Fibroblast of peridontal ligament (primary cell): ENCODE results near the gene EPS8L2.

Experiments
- DNase-seq: peaks from one replicate; pipeline ENCODE4 v3.0.0-alpha.2; 2010; ENCODE audit errors: extremely low read depth

Gene EPS8L2

GRCh38 chr11:704228-704674, 1.8 kb upstream of the EPS8L2 start:
- no peak for DNase-seq

GRCh38 chr11:704781-705645, 1.0 kb upstream of the EPS8L2 start:
- DNase-seq: no peak

- no peak for DNase-seq
These were observed 467 bp downstream of the EPS8L2 start for GRCh38 chr11:706439-706956.

DNA sequence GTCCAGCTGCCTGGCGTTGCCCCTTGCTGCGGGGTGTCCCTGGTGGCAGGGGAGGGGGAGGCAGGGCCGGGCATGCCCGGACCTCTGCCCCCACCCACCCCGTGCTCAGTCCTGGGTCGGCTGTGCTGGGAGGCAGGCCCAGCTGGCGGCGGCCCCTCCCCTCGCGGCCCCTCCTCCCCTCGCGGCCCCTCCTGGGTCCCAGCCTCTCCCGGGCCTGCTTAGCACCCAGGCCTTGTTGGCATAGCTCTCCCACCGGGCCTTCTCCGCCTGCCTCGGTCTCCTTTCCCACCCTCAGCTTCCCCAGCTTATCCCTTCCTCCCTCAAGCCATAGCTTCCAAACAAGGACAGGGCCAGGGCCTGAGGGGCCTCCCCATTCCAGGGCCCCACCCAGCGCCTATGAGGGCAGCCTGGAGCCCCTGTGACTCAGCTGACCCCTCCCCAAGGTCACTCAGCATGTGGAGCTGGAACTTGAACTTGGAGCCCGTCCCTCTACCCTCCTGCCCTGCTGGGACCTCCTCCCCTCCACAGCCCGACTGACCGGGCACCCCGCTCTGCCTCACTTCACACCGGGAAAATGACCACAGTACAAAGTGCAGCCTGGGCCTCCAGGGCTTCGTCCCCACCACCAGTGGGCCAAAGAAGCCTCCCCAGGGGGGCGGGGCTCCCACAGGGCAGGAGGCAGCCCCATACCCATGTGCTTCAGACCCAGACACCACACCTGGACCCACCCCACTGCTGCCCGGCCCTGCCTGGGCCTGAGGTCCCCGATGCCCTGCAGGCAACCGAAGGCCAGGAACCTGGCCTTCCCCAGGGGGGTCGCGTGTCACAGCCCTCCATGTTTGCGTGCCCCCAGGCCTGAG, 1.2 kb downstream of the EPS8L2 start:
- DNase-seq: no peak

DNA sequence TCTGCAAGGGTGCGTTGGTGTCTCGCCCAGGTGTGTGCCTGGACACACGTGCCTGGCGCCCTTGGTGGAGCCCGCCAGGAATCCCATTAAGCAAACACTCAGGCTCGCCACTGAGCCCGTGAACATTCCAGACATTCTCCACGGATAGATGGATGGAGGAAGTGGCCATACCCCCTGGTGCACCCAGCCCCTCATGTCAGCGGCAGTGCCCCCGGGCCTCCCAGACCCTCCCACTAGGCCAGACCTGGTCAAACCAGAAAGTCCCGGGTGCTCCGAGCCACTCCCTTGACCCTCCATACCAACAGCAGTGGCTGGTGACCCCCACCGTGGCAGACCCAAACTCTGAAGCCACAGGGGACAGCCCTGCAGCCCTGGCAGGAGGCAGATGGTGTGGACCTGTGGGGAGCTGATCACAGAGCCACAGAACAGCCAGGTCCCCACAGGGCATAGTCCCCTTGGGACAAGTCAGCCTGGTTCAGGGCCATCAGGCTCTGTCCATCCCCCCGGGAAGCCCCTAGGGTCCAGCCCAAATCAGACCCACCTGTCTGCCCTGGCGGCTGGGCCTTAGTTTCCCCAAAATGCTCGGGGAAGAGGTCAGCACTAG, 1.9 kb downstream of the EPS8L2 start:
- DNase-seq: no peak

- no peak for DNase-seq
These were observed 2.5 kb downstream of the EPS8L2 start for GRCh38 chr11:708511-708910.

DNA sequence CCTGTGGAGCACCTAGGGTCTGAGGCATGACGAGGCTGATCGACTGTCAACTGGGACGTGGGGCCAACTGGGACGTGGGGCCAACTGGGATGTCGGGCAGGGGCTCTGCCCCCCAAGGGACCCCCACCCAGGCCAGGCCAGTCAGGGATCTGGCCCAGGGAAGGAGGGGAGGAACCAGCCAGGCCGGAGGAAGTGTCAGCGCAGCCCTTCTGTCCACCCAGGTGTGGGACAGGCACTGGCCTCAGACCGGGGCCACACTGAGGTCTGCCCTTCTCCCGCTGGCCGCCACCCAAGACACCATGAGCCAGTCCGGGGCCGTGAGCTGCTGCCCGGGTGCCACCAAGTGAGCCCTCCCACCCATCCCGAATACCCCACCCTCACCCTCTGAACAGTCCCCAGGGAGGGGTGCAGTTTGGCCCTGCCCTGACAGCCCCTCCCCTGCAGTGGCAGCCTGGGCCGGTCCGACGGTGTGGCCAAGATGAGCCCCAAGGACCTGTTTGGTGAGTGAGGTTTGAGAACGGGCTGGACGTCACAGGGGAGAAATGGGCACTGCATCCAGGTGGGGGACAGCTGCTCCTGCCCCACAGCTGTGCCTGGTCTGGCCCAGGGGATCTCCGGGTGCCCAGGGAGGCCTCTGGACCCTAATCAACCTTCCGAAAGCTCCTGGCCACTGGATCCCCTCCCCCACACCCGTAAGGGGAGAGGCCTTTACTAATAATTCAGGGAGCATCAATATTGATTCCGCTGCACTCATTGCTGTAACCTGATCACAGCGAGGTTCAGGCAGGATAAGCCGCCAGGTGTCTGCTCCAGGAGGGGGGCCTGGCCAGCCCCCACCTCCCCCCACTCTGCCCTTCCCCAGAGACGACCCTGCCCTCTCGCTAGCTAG, 3.3 kb downstream of the EPS8L2 start:
- DNase-seq: no peak

DNA sequence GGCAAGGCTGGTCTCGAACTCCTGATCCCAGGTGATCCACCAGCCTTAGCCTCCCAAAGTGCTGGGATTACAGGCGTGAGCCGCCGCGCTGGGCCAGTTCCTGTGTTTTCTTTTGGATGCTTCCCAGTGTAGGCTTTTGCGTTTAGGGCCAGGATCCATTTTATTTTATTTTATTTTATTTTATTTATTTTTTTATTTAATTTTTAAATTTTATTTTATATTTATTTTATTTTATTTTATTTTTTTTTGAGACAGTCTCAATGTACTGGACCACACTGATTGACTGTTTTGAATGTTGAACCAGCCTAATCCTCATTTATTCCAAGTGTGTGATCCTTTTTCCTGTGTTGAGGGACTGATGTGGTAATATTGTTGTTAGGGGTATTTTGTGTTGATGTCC, 8.4 kb downstream of the EPS8L2 start:
- no peak for DNase-seq

GRCh38 chr11:719214-720016, 13.4 kb downstream of the EPS8L2 start:
- DNase-seq: no peak

DNA sequence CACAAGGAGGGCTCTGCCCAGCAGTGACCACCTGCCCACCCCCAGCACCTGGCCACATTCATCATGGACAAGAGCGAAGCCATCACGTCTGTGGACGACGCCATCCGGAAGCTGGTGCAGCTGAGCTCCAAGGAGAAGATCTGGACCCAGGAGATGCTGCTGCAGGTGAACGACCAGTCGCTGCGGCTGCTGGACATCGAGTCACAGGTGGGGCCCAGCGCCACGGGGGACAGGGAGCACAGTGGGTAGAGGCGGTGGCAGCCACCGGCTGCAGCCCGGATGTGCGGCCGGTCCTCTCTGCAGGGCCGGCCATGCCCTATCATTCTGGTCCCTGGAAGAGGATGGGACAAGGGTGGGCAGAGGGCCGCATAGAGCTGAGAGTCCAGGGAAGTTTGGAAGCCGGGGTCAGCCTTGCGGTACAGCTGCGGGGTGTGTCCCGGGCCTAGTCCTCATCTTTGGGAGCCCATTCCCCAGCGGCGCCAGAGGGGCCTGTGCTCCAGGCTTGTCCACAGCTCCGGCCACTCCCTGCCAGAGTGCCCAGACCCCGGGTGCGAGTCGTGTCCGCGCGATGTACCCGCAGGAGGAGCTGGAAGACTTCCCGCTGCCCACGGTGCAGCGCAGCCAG, 14.1 kb downstream of the EPS8L2 start:
- no peak for DNase-seq

DNA sequence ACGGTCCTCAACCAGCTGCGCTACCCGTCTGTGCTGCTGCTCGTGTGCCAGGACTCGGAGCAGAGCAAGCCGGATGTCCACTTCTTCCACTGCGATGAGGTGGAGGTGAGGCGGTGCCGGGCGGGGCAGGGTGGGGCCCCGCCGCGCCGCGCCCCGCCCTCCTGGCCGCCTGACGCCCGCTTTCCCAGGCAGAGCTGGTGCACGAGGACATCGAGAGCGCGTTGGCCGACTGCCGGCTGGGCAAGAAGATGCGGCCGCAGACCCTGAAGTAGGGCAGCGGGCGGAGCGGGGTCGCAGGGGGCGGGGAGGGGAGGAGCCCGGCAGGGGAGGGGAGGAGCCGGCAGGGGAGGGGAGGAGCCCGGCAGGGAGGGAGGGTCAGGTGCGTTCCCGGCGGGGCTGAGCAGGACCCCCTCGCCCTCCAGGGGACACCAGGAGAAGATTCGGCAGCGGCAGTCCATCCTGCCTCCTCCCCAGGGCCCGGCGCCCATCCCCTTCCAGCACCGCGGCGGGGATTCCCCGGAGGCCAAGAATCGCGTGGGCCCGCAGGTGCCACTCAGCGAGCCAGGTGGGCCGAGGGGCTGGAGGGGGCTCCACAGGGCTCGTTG, 14.7 kb downstream of the EPS8L2 start:
- DNase-seq: no peak

DNA sequence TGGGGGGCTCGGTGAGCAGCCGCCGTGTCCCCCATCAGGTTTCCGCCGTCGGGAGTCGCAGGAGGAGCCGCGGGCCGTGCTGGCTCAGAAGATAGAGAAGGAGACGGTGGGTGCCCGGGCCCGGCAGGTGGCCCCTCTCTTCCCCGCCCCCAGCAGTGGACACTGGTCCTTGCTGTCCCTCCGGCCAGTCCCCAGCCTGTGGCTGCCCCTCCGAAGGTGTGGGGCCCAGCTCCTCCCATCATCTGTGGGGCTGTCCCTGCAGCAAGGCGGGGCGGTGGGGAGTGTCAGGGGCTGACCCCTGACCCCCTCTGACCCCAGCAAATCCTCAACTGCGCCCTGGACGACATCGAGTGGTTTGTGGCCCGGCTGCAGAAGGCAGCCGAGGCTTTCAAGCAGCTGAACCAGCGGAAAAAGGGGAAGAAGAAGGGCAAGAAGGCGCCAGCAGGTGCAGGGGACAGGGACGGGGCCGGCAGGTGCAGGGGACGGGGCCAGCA, 15.3 kb downstream of the EPS8L2 start:
- DNase-seq: no peak

GRCh38 chr11:721741-722345, 15.8 kb downstream of the EPS8L2 start:
- DNase-seq: no peak

DNA sequence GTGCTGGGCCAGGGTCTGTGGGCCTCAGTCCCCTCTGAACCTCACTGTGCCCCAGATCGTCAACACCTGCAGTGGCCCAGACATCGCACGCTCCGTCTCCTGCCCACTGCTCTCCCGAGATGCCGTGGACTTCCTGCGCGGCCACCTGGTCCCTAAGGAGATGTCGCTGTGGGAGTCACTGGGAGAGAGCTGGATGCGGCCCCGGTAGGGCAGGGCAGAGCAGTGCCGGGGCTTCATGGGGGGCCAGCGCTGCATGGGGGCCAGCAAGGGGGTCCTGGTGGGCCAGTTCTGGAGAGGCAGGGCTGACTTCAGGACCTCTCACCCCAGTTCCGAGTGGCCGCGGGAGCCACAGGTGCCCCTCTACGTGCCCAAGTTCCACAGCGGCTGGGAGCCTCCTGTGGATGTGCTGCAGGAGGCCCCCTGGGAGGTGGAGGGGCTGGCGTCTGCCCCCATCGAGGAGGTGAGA, 16.3 kb downstream of the EPS8L2 start:
- DNase-seq: no peak

GRCh38 chr11:723120-723883, 17.3 kb downstream of the EPS8L2 start:
- peak; percentile 64 for DNase-seq

GRCh38 chr11:724049-724777, 18.2 kb downstream of the EPS8L2 start:
- no peak for DNase-seq

DNA sequence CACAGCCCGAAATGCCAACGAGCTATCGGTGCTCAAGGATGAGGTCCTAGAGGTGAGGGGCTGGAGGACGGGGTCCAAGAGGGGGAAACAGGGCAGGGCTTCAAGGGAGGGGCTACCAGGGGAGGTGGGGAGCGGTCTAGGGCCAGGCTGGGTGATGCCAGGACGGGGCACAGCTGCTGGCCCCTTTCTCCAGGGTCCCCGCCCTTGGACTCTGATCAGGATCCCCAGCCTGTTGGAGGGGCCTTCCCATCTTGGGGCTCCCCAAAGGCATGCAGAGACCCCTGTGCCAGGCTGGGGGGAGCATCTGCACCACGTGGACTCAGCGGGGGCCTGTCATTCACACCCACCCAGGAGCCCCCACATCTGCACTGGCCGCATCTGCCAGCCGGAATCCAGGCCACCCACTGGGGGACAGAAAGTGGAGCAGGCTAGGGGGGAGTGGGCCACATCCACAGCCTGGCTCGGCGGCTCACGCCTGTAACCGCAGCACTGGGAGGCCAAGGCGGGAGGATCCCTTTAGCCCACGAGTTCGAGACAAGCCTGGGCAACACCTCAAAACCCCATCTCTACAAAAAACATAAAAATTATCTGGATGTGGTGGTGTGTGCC, 18.9 kb downstream of the EPS8L2 start:
- no peak for DNase-seq
